CD4-positive, alpha-beta T cell treated with Interleukin-2 at 100 ng/mL for 4 hours (primary cell): Measurements from ENCODE around the gene ADIG.
"Not testable (repeated sequence)": the region's sequence is repeated elsewhere in the genome, so short reads cannot be mapped to it uniquely, and the experiment has no call there.

Experiments used
- DNase-seq: peaks from one replicate; pipeline ENCODE4 v3.0.0-alpha.2; 2020; ENCODE audit warnings: low spot score

ADIG gene

GRCh38 chr20:38573413-38573812 lies 7.6 kb upstream of the ADIG start:
- no peak for DNase-seq

- DNase-seq: no peak
Measured at GRCh38 chr20:38579219-38579910, 1.6 kb upstream of the ADIG start.

- DNase-seq: no peak
Measured at GRCh38 chr20:38579921-38580320, 1.1 kb upstream of the ADIG start.

GRCh38 chr20:38581830-38582358 lies 897 bp downstream of the ADIG start:
- no peak for DNase-seq

GRCh38 chr20:38583306-38583705 lies 2.3 kb downstream of the ADIG start:
- no peak for DNase-seq

- no peak for DNase-seq
Measured at GRCh38 chr20:38584099-38584763, 3.2 kb downstream of the ADIG start.

- DNase-seq: no peak
Measured at GRCh38 chr20:38585404-38586180, 4.6 kb downstream of the ADIG start.

- DNase-seq: no peak
Measured at GRCh38 chr20:38586181-38586525, 5.2 kb downstream of the ADIG start.

- DNase-seq: no peak
Measured at GRCh38 chr20:38588303-38588702, 7.3 kb downstream of the ADIG start.

- DNase-seq: no peak
Measured at GRCh38 chr20:38589351-38589750, 8.4 kb downstream of the ADIG start.

GRCh38 chr20:38589967-38590675 lies 9.1 kb downstream of the ADIG start:
- DNase-seq: no peak

GRCh38 chr20:38590676-38591473 lies 9.9 kb downstream of the ADIG start:
- no peak for DNase-seq

GRCh38 chr20:38591474-38592410 lies 10.7 kb downstream of the ADIG start:
- DNase-seq: no peak

GRCh38 chr20:38592411-38592790 lies 11.4 kb downstream of the ADIG start:
- not testable (repeated sequence) for DNase-seq

- DNase-seq: not testable (repeated sequence)
Measured at GRCh38 chr20:38594281-38594680, 13.3 kb downstream of the ADIG start.

GRCh38 chr20:38595886-38596285 lies 14.9 kb downstream of the ADIG start:
- DNase-seq: not testable (repeated sequence)

GRCh38 chr20:38599410-38599882 lies 18.4 kb downstream of the ADIG start:
- DNase-seq: no peak

- no peak for DNase-seq
Measured at GRCh38 chr20:38600057-38600456, 19.1 kb downstream of the ADIG start.

GRCh38 chr20:38601216-38602184 lies 20.5 kb downstream of the ADIG start, which contains the start of gene ARHGAP40:
TSS of gene ARHGAP40 (plus strand) at chr20:38601809.
- no peak for DNase-seq
